CD4-positive, alpha-beta T cell treated with Interleukin-2 at 100 ng/mL for 4 hours (primary cell): ENCODE data around the gene NUDT16L1.
A peak's percentile ranks its signal among the peaks of the same experiment; 100 is the strongest.
"Not testable (repeated sequence)": the region's sequence is repeated elsewhere in the genome, so short reads cannot be mapped to it uniquely, and the experiment has no call there.

ENCODE experiments used
- DNase-seq: peaks from one replicate; pipeline ENCODE4 v3.0.0-alpha.2; 2020; ENCODE audit warnings: low spot score

The NUDT16L1 gene

GRCh38 chr16:4723071-4723767 is 29.9 kb downstream of the NUDT16L1 start:
- no peak for DNase-seq

GRCh38 chr16:4724661-4725270 is 31.4 kb downstream of the NUDT16L1 start:
- no peak for DNase-seq

GRCh38 chr16:4726616-4727015 is 33.3 kb downstream of the NUDT16L1 start:
- DNase-seq = no peak

GRCh38 chr16:4728676-4729075 is 35.3 kb downstream of the NUDT16L1 start:
- DNase-seq = no peak

- DNase-seq = no peak
Observed at GRCh38 chr16:4729876-4730275, 36.5 kb downstream of the NUDT16L1 start.

GRCh38 chr16:4733211-4733742 is 39.9 kb downstream of the NUDT16L1 start:
- DNase-seq = no peak

- DNase-seq = no peak
Observed at GRCh38 chr16:4733747-4734062, 40.3 kb downstream of the NUDT16L1 start.

GRCh38 chr16:4734063-4734729 is 40.8 kb downstream of the NUDT16L1 start, which contains the start of the genes ANKS3 and DNAAF8:
Gene ANKS3 (minus strand): TSS chr16:4734271. CDS start chr16:4730149, 4,122 bp downstream.
Gene DNAAF8 (plus strand): TSS chr16:4734537. CDS start chr16:4736515, 1,978 bp downstream.
- peak; percentile 75 for DNase-seq

GRCh38 chr16:4734730-4735535 is 41.6 kb downstream of the NUDT16L1 start:
- DNase-seq = peak; percentile 94

GRCh38 chr16:4736546-4736945 is 43.2 kb downstream of the NUDT16L1 start:
- no peak for DNase-seq

GRCh38 chr16:4737545-4737944 is 44.2 kb downstream of the NUDT16L1 start:
- no peak for DNase-seq

- DNase-seq = not testable (repeated sequence)
Observed at GRCh38 chr16:4738370-4738769, 45.0 kb downstream of the NUDT16L1 start.

- DNase-seq = no peak
Observed at GRCh38 chr16:4743226-4743878, 50.0 kb downstream of the NUDT16L1 start.

- no peak for DNase-seq
Observed at GRCh38 chr16:4744555-4745273, 51.4 kb downstream of the NUDT16L1 start.

- DNase-seq = no peak
Observed at GRCh38 chr16:4745274-4745569, 51.9 kb downstream of the NUDT16L1 start.
